Measurements from ENCODE around the gene CCNB1IP1. TPM values are rescaled to one million over a fixed set of nuclear protein-coding genes. Genes with fewer than 3 reads are reported as not detected.
"Not testable (repeated sequence)": the region's sequence is repeated elsewhere in the genome, so short reads cannot be mapped to it uniquely, and the experiment has no call there.

Gene CCNB1IP1
- total RNA-seq, 4 donors from 2014 or later, result 30.8 to 49.7 (median 36.8) TPM

DNA sequence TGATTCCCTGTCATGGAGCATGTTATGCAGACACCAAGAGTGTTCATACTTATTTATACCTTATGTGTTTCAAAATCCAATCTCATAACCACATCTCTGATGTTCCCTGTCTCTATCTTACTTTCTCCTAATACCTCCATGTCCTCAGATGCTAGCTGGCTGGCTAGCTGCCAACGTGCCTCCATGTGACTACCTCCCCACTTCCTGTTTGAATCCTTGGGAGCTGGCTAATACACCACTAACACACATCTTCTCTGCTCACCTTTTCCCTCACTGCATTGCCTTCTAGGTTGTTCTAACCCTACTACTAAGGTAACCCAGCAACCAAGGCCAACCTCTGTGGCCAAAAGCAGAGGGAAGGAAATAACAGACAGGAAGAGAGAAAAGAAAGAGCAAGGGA, 54.7 kb downstream of the CCNB1IP1 start:
- TF ChIP-seq, protein P1, sequence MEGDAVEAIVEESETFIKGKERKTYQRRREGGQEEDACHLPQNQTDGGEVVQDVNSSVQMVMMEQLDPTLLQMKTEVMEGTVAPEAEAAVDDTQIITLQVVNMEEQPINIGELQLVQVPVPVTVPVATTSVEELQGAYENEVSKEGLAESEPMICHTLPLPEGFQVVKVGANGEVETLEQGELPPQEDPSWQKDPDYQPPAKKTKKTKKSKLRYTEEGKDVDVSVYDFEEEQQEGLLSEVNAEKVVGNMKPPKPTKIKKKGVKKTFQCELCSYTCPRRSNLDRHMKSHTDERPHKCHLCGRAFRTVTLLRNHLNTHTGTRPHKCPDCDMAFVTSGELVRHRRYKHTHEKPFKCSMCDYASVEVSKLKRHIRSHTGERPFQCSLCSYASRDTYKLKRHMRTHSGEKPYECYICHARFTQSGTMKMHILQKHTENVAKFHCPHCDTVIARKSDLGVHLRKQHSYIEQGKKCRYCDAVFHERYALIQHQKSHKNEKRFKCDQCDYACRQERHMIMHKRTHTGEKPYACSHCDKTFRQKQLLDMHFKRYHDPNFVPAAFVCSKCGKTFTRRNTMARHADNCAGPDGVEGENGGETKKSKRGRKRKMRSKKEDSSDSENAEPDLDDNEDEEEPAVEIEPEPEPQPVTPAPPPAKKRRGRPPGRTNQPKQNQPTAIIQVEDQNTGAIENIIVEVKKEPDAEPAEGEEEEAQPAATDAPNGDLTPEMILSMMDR (IDR thresholded peaks at IDR 0.05), result no peak
- DNase-seq (ENCODE audit: low spot score) (no peak), ATAC-seq (ENCODE audit: low FRiP score) (no peak)

- DNase-seq (ENCODE audit: low spot score) (no peak), ATAC-seq (ENCODE audit: low FRiP score) (no peak)
- TF ChIP-seq, protein P1 (IDR thresholded peaks at IDR 0.05), result no peak
These were observed 55.7 kb downstream of the CCNB1IP1 start for GRCh38 chr14:20277409-20277808.

GRCh38 chr14:20274062-20274461, 59.0 kb downstream of the CCNB1IP1 start:
- DNase-seq (ENCODE audit: low spot score), result no peak
- TF ChIP-seq, protein P1 (IDR thresholded peaks at IDR 0.05), result no peak
- ATAC-seq (ENCODE audit: low FRiP score), result no peak

DNA sequence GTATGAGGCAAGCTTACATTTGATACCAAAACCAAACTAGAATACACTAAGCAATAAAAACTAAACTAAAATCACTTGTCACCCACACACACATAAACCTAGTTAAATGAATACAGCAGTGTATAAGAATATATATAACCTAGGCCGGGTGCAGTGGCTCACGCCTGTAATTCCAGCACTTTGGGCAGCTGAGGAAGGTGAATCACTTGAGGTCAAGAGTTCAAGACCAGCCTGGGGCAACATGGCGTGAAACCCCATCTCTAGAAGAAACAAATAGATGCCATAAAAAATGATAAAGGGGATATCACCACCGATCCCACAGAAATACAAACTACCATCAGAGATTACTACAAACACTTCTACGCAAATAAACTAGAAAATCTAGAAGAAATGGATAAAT, 68.7 kb downstream of the CCNB1IP1 start:
- not testable (repeated sequence) for ATAC-seq (ENCODE audit: low FRiP score); DNase-seq (ENCODE audit: low spot score)

GRCh38 chr14:20262642-20263128, 70.4 kb downstream of the CCNB1IP1 start:
- TF ChIP-seq, protein P1 (IDR thresholded peaks at IDR 0.05), result no peak
- DNase-seq (ENCODE audit: low spot score) (no peak), ATAC-seq (ENCODE audit: low FRiP score) (no peak)

Small RNA genes within 50 kb of the gene (small RNA-seq; reads per million reads assigned to genes)
- not detected for gene SNORA79B
- 573 reads per million, percentile 98 among the genes with 10 or more reads in this experiment for gene SNORD126

Other genes starting within 250 kb of the CCNB1IP1 start
- gene OR4K17, start 222.5 kb downstream of the CCNB1IP1 start, total RNA-seq, result not detected
- gene OR4N5, start 194.5 kb downstream of the CCNB1IP1 start, total RNA-seq, result not detected
- not detected for gene OR11G2, start 142.4 kb downstream of the CCNB1IP1 start, total RNA-seq
- not detected for gene OR11H6, start 109.6 kb downstream of the CCNB1IP1 start, total RNA-seq
- not detected for gene OR11H7, start 104.3 kb downstream of the CCNB1IP1 start, total RNA-seq
- gene OR11H4, start 94.0 kb downstream of the CCNB1IP1 start, total RNA-seq, result not detected
- 10 to 100 TPM in 2 of 4 donors, 1 to 10 TPM in 2; 7.4 to 12.6 (median 10.0) TPM for gene TTC5, start 27.3 kb downstream of the CCNB1IP1 start, total RNA-seq
- gene PARP2, start 10.4 kb upstream of the CCNB1IP1 start, total RNA-seq, result 10 to 100 TPM in 1 of 4 donors, 1 to 10 TPM in 3; 4.3 to 12.9 (median 7.7) TPM
- gene TEP1, start 80.2 kb upstream of the CCNB1IP1 start, total RNA-seq, result 10 to 100 TPM; 22.9 to 38.8 (median 27.8) TPM
- 1 to 10 TPM in 1 of 4 donors, under 1 TPM in 3; 0.12 to 2.0 (median 0.39) TPM for gene KLHL33, start 102.9 kb upstream of the CCNB1IP1 start, total RNA-seq
- 10 to 100 TPM; 30.9 to 55.1 (median 53.4) TPM for gene OSGEP, start 121.5 kb upstream of the CCNB1IP1 start, total RNA-seq
- 100 to 1,000 TPM; 110 to 146 (median 131) TPM for gene APEX1, start 121.9 kb upstream of the CCNB1IP1 start, total RNA-seq
- gene PIP4P1, start 128.2 kb upstream of the CCNB1IP1 start, total RNA-seq, result 10 to 100 TPM; 20.4 to 24.4 (median 22.5) TPM
- 100 to 1,000 TPM in 2 of 4 donors, 10 to 100 TPM in 2; 28.4 to 437 (median 117) TPM for gene PNP, start 136.1 kb upstream of the CCNB1IP1 start, total RNA-seq
- not detected for gene RNASE10, start 172.3 kb upstream of the CCNB1IP1 start, total RNA-seq
- gene RNASE9, start 227.8 kb upstream of the CCNB1IP1 start, total RNA-seq, result not detected